T-cell (primary cell): ENCODE results near the gene FAM124B. TPM values are rescaled to one million over a fixed set of nuclear protein-coding genes. Genes with fewer than 3 reads are reported as not detected.

Experiments
- ATAC-seq, 4 experiments: fragments of 200-7000 bp in 3 of 4; fragments of 150-1000 bp in 1 of 4; cut with Tn5 transposase; replicated peaks in 1 of 4; 1 replicate in 3 of 4; 2 replicates in 1 of 4; pipeline ENCODE4 v1.10.0; 2021; ENCODE audit warnings: moderate library complexity in 3 of 4, mild to moderate bottlenecking in 2 of 4, moderate number of reproducible peaks in 1 of 4
- CTCF ChIA-PET, 2 donors: fragments of 300-600 bp; sonication (Branson Sonifier 250); formaldehyde crosslinking; loops; one replicate each; lab custom pipeline; 2022; ENCODE audit warnings: antibody characterized with exemption in 2 of 2; lab: Charles Lee
- POLR2A ChIA-PET, 2 donors: fragments of 300-600 bp; sonication (Branson Sonifier 250); formaldehyde crosslinking; loops; one replicate each; lab custom pipeline; 2022; ENCODE audit warnings: antibody characterized with exemption in 2 of 2; lab: Charles Lee
- DNase-seq, 35 experiments: peaks; one replicate each; pipeline versions ENCODE4 v3.0.0 to v3.0.0-alpha.2; 2013 to 2023
- H3K27ac ChIP-seq: one replicate; pipeline ENCODE4 v1.5.1; 2013; ENCODE audit warnings: low read length
- H3K27me3 ChIP-seq, 2 experiments: replicated peaks in 1 of 2; 1 replicate in 1 of 2; 2 replicates in 1 of 2; pipeline versions ENCODE4 v1.6.1 to v1.7.0; 2013; ENCODE audit warnings: low read length in 1 of 2, mixed read lengths in 1 of 2; ENCODE audit not compliant: control insufficient read depth in 2 of 2, insufficient read depth in 2 of 2; ENCODE audit errors: extremely low read depth in 1 of 2
- H3K36me3 ChIP-seq, 2 donors: 1 replicate in 1 of 2; 2 replicates in 1 of 2; pipeline versions ENCODE4 v1.6.1 to v1.7.0; 2013; ENCODE audit warnings: low read length in 1 of 2; ENCODE audit not compliant: control insufficient read depth in 2 of 2, insufficient read depth in 1 of 2; ENCODE audit errors: extremely low read depth in 1 of 2
- H3K4me1 ChIP-seq, 2 experiments: 1 replicate in 1 of 2; 2 replicates in 1 of 2; pipeline versions ENCODE4 v1.6.1 to v1.7.0; 2013; ENCODE audit warnings: low read length in 2 of 2, mixed read lengths in 1 of 2; ENCODE audit not compliant: insufficient read depth in 2 of 2, control insufficient read depth in 1 of 2; ENCODE audit errors: extremely low read depth in 1 of 2
- H3K4me3 ChIP-seq, 2 donors: 1 replicate in 1 of 2; 2 replicates in 1 of 2; pipeline versions ENCODE4 v1.5.1 to v1.7.0; 2013; ENCODE audit warnings: mild to moderate bottlenecking in 2 of 2, low read length in 1 of 2, moderate library complexity in 1 of 2; ENCODE audit not compliant: control insufficient read depth in 1 of 2; ENCODE audit errors: extremely low read depth in 1 of 2
- H3K9me3 ChIP-seq: 2 replicates; pipeline ENCODE4 v1.7.0; 2013
- H3K27ac Mint-ChIP-seq, 2 donors: one replicate each; pipeline ENCODE4 v1.8.0; 2020 to 2021; ENCODE audit warnings: mild to moderate bottlenecking in 2 of 2, mixed read lengths in 2 of 2
- H3K27me3 Mint-ChIP-seq, 2 donors: one replicate each; pipeline ENCODE4 v1.8.0; 2021 to 2022; ENCODE audit warnings: mixed read lengths in 2 of 2
- H3K36me3 Mint-ChIP-seq: one replicate; pipeline ENCODE4 v1.8.0; 2021; ENCODE audit warnings: mixed read lengths
- H3K4me1 Mint-ChIP-seq, 3 donors: one replicate each; pipeline ENCODE4 v1.8.0; 2020 to 2022; ENCODE audit warnings: mixed read lengths in 3 of 3, mild to moderate bottlenecking in 1 of 3
- H3K4me3 Mint-ChIP-seq, 3 donors: one replicate each; pipeline ENCODE4 v1.8.0; 2020 to 2022; ENCODE audit warnings: mild to moderate bottlenecking in 3 of 3, mixed read lengths in 3 of 3, moderate library complexity in 3 of 3
- H3K9me3 Mint-ChIP-seq, 3 donors: one replicate each; pipeline ENCODE4 v1.8.0; 2020 to 2022; ENCODE audit warnings: mixed read lengths in 3 of 3
- WGBS: methylation state at CpG from one replicate; pipeline ENCODE4 v1.1.5; 2013; ENCODE audit warnings: missing lambda C conversion rate; ENCODE audit not compliant: insufficient coverage; 5-methylcytosine and 5-hydroxymethylcytosine counted together
- total RNA-seq, 35 experiments: library from RNA in 6 of 35; stranded (reverse) in 6 of 35; fragments of 120-200 nt in 1 of 35; gene quantifications; one replicate each; pipeline versions ENCODE4 v1.2.1 to v1.2.4 and lab custom pipeline; 2013 to 2026

The FAM124B gene, protein sequence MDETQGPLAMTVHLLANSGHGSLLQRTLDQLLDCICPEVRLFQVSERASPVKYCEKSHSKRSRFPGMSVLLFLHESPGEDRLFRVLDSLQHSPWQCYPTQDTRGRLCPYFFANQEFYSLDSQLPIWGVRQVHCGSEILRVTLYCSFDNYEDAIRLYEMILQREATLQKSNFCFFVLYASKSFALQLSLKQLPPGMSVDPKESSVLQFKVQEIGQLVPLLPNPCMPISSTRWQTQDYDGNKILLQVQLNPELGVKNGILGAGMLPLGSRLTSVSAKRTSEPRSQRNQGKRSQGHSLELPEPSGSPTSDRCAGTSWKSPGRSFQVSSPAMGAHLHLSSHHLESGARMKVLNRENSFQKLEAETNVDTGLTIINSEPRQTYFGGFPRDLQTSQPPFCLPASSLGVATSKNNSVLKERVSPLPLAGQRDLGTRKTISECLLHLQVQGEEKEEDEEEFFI
- total RNA-seq (1 to 10 TPM in 2 of 5 donors, under 1 TPM in 2, not detected in 1; 0.20 to 1.2 (median 0.76) TPM), total RNA-seq (lab: John Stamatoyannopoulos, UW) (0 to 1.8 (median 0.33) reads per million in 29 experiments)
- total RNA-seq (2013): 0.77 TPM

DNA sequence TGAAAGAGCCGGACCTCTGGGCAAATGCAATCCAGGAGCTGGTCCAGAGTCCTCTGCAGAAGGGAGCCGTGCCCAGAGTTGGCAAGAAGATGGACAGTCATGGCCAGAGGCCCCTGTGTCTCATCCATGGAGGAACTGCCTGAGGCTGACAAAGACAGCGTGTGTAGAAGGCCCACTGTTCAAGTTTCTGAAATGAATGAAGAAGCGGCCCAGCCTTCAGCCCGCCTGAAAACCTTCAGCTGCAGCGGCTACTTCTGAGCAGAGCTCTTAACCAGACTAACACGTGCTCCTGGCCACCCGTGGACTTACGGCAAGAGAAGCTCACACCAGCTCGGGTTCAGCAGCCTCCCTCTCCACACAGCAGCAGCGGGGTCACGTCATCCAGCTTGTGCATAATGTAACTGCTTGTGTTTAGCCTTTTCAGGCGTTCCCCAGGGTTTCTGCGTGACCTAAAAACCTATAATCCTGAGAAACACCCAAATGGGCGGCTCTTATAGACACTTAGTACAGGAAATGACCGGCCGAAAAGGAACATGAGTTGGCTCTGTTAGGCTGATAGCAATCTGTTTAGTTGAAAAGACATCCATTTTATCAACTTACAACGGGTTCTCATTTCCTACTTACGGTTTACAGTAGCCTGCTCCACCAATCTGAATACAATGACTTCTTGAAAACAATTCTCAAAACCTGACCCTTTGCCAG is at the start of gene FAM124B:
Gene FAM124B, minus strand, starts transcription at position 467 of the 702 bp plus-strand sequence. Its CDS starts 339 bp downstream, at position 128.
- H3K27me3 ChIP-seq: peaks cover 0 to 16% of the 10 kb centered on the region in 2 experiments
- peak; percentile 51 to 78 (median 54) for ATAC-seq
- Mint-ChIP-seq H3K9me3 (peaks cover 0 to 5% (median 4%) of the 10 kb centered on the region in 3 donors), H3K4me3 (peak within 1 kb of the TSS; percentile 48 to 73 (median 70)), H3K27ac (peak within 1 kb of the TSS in 1 of 2 donors; percentile 79), H3K27me3 (peaks cover 5 to 6% of the 10 kb centered on the region in 2 donors), H3K4me1 (peaks cover 3 to 21% (median 16%) of the 10 kb centered on the region in 3 donors), H3K36me3 (no peaks in the 10 kb centered on the region)
- ChIA-PET CTCF (interaction anchor here in 1 of 2 donors (0.9 kb wide), 1 partner anchor 33 kb away, joined by 3 read pairs; no protein-coding TSS in a partner anchor), POLR2A (no interaction called here)
- H3K4me1 ChIP-seq: peaks cover 0 to 18% of the 10 kb centered on the region in 2 experiments
- peak in 30 of 35 experiments; percentile 0 to 51 (median 11) for DNase-seq
- no peaks in the 10 kb centered on the region for H3K9me3 ChIP-seq
- WGBS: 26% methylated on average over 16 of the region's 19 CpGs
- H3K27ac ChIP-seq: no peak within 1 kb of the TSS
- H3K4me3 ChIP-seq: peak within 1 kb of the TSS; percentile 22 to 55
- H3K36me3 ChIP-seq: no peaks in the 10 kb centered on the region

DNA sequence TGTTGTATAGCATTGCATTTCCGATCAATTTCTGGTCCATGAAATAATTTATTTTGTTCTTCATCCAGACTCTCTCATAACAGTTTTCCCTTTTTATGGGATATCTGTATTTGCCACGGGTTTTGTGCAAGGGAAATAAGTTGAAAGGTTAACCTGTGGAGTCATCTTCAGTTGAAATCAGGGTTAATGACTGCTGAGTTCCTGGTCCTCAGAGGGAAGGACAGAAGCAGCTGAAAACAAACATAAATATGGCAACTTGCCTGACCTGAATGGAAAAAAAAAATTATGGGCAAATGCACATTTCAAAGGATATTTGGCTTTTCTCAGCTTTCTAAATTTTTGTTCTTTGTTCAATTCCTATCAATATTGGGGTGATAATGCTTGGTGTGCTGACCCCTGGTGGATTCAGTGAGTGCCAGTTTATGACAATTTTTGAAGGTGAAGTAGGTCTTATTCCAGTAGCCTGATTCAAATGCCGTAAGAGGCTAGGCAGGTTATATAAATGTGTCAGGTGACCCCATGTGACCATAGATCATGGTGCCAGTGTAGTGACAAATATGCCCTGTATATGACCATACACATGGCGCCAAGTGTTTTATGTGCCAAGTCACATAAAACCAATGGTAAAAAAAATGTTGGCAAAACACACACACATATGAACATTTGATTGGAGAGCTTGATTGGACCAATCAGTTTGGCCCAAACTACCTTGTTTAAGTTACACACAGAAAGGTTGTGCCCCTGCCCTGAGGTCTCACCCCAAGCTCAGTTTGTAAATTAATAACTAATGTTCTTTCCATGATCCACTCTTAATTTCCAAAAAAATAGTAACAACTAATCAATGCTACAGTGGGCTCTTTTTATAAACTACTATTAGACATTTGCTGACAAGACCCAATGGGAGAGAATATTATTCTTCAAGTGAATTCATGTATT is 47.6 kb upstream of the FAM124B start:
- peaks cover 8 to 15% of the 10 kb centered on the region in 2 donors for H3K27me3 Mint-ChIP-seq
- CTCF ChIA-PET: no interaction called here

DNA sequence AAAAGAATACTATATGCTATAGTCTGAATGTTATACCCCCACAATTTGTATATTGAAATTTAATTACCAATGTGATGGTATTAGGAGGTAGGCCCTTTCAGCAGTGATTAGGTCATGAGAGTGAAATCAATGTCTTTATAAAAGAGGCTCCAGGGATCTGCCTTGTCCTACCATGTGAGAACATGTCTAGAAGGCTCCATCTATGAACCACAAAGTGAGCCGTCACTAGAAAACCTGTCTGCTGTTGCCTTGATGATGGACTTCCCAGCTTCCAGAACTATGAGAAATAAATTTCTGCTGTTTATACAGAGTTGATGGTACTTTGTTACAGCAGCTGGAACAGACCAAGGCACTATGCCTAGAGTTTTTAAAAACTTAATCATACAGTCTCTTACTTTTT is 46.3 kb upstream of the FAM124B start:
- ATAC-seq (no peak), DNase-seq (no peak)
- no peaks in the 10 kb centered on the region for H3K36me3 ChIP-seq
- no peaks in the 10 kb centered on the region for H3K4me1 ChIP-seq
- 100% methylated on average over 1 of the region's 1 CpG for WGBS
- ChIA-PET CTCF (no interaction called here), POLR2A (no interaction called here)
- H3K27ac ChIP-seq: no peak overlapping the region
- Mint-ChIP-seq H3K27me3 (peaks cover 14 to 27% of the 10 kb centered on the region in 2 donors), H3K9me3 (no peaks in the 10 kb centered on the region), H3K4me3 (no peak overlapping the region), H3K4me1 (peaks cover 0 to 5% (median 3%) of the 10 kb centered on the region in 3 donors), H3K36me3 (no peaks in the 10 kb centered on the region), H3K27ac (no peak overlapping the region)
- H3K27me3 ChIP-seq: peaks cover 0 to 16% of the 10 kb centered on the region in 2 experiments
- H3K9me3 ChIP-seq: no peaks in the 10 kb centered on the region
- no peak overlapping the region for H3K4me3 ChIP-seq

More for the DNA sequence above, 47.6 kb upstream of the FAM124B start:
- Mint-ChIP-seq H3K4me1 (no peaks in the 10 kb centered on the region), H3K4me3 (no peak overlapping the region), H3K9me3 (no peaks in the 10 kb centered on the region), H3K27ac (no peak overlapping the region), H3K36me3 (no peaks in the 10 kb centered on the region)
- DNase-seq: peak in 5 of 35 experiments; percentile 2 to 34 (median 7)
- Histone ChIP-seq H3K27ac (no peak overlapping the region), H3K9me3 (no peaks in the 10 kb centered on the region), H3K27me3 (peaks cover 0 to 5% of the 10 kb centered on the region in 2 experiments), H3K4me1 (no peaks in the 10 kb centered on the region), H3K4me3 (no peak overlapping the region), H3K36me3 (no peaks in the 10 kb centered on the region)
- POLR2A ChIA-PET: no interaction called here
- WGBS: 11% methylated on average over 1 of the region's 4 CpGs
- ATAC-seq: no peak

DNA sequence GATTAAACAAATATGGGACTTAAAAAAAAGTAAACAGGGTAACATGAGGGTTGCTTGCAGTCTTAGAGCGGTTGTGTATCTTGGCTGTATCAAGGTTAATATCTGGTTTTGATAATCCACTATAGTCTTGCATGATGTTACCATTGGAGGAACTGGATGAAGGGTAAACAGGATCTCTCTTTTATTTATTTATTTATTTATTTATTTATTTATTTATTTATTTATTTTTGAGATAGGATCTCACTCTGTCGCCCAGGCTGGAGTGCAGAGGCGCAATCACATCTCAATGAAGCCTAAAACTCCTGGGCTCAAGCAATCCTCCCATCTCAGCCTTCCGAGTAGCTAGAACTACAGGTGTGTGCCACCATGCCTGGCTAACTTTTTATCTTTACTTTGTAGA is 42.9 kb upstream of the FAM124B start:
- Histone ChIP-seq H3K4me3 (no peak overlapping the region), H3K27ac (no peak overlapping the region), H3K27me3 (peaks cover 0 to 33% of the 10 kb centered on the region in 2 experiments), H3K36me3 (no peaks in the 10 kb centered on the region), H3K4me1 (peaks cover 0 to 7% of the 10 kb centered on the region in 2 experiments), H3K9me3 (no peaks in the 10 kb centered on the region)
- Mint-ChIP-seq H3K4me1 (peaks cover 12 to 18% (median 12%) of the 10 kb centered on the region in 3 donors), H3K27me3 (peaks cover 37 to 47% of the 10 kb centered on the region in 2 donors), H3K4me3 (no peak overlapping the region), H3K9me3 (no peaks in the 10 kb centered on the region), H3K36me3 (no peaks in the 10 kb centered on the region), H3K27ac (no peak overlapping the region)
- POLR2A ChIA-PET: no interaction called here
- WGBS: 100% methylated on average over 1 of the region's 4 CpGs
- CTCF ChIA-PET: no interaction called here
- ATAC-seq: no peak
- DNase-seq: no peak

DNA sequence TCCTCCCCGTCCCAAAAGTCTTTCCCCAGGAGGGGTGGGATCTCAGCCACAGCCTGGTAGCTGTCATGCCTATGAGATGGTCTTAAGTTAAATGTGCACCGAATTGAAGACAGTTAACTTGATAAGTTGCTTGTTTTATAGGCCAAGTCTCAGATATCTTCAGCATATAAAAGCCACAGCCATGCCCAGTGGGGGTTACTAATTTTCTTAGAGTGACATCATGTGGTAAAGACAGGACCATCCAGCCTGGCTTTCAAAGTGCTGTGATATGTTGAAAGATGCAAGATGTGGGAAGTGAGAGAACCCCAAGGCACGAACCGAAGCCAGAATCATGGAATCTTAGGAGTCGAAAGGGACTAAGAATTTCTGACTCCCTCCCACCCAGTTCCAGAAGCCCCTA is 42.1 kb upstream of the FAM124B start:
- no peaks in the 10 kb centered on the region for H3K9me3 Mint-ChIP-seq
- no peaks in the 10 kb centered on the region for H3K36me3 Mint-ChIP-seq
- ChIA-PET CTCF (interaction anchor here in 1 of 2 donors (0.6 kb wide), 1 partner anchor 11 kb away, joined by 3 read pairs; no protein-coding TSS in a partner anchor), POLR2A (no interaction called here)
- H3K27ac ChIP-seq: no peak overlapping the region
- H3K4me3 Mint-ChIP-seq: peak overlapping the region in 2 of 3 donors; percentile 46 to 79
- 57% methylated on average over 1 of the region's 5 CpGs for WGBS
- no peaks in the 10 kb centered on the region for H3K9me3 ChIP-seq
- ATAC-seq: no peak
- DNase-seq: no peak
- H3K27me3 Mint-ChIP-seq: peaks cover 39 to 49% of the 10 kb centered on the region in 2 donors
- no peak overlapping the region for H3K4me3 ChIP-seq
- peaks cover 0 to 7% of the 10 kb centered on the region in 2 experiments for H3K4me1 ChIP-seq
- peaks cover 0 to 33% of the 10 kb centered on the region in 2 experiments for H3K27me3 ChIP-seq
- no peaks in the 10 kb centered on the region for H3K36me3 ChIP-seq
- H3K27ac Mint-ChIP-seq: no peak overlapping the region
- H3K4me1 Mint-ChIP-seq: peaks cover 12 to 18% (median 12%) of the 10 kb centered on the region in 3 donors
